GM12878 (cell line): ENCODE data around the gene TBXAS1.

Experiments used
- CREM ChIP-seq: IDR thresholded peaks from 2 replicates; pipeline ENCODE4 v1.6.1; 2014; ENCODE audit warnings: antibody characterized with exemption, low read depth
- KLF5 ChIP-seq: fragments of 450-650 bp; IDR thresholded peaks from 2 replicates; pipeline ENCODE4 v1.6.1; 2014; ENCODE audit warnings: mild to moderate bottlenecking; ENCODE audit not compliant: partially characterized antibody
- NFYB ChIP-seq: IDR thresholded peaks from 2 replicates; pipeline ENCODE4 v1.6.1; 2011; ENCODE audit warnings: low read depth, mild to moderate bottlenecking, low read length, improper control_type of control experiment, moderate library complexity; ENCODE audit not compliant: insufficient read depth

DNA sequence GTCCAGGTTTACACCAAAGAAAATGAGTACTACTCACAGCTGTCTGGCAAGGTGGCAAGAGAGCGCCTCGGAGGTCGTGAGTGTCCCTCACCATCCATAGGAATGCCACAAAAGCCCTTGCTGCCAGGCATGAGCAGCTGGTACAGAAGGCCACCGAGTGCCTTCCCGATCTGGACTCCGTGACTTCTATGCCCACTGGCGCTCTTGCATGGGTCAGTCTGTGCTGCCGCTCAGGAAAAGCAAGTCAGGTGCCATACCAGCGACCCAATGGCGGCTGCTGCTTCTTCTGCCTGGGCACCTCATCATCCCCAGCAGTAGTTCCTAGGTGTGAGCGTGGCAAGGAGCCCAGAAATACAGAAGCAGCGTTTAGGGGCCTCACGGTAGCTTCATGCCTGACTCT is 11.7 kb downstream of the TBXAS1 start:
- TF ChIP-seq KLF5 (no peak), CREM (no peak), NFYB (no peak)
